ES-I3 (cell line): ENCODE results near the gene APBA1.
"Not testable (repeated sequence)": the region's sequence is repeated elsewhere in the genome, so short reads cannot be mapped to it uniquely, and the experiment has no call there.

Source experiments
- H3K36me3 ChIP-seq: 2 replicates; pipeline ENCODE4 v1.6.1; 2013; ENCODE audit warnings: mild to moderate bottlenecking, low read length, control low read depth, moderate library complexity; ENCODE audit not compliant: insufficient read depth
- H3K4me1 ChIP-seq: 2 replicates; pipeline ENCODE4 v1.6.1; 2013; ENCODE audit warnings: mild to moderate bottlenecking, control low read depth, low read length; ENCODE audit not compliant: insufficient read depth
- H3K9ac ChIP-seq: 2 replicates; pipeline ENCODE4 v1.6.1; 2013; ENCODE audit warnings: low read depth, mild to moderate bottlenecking, low read length, moderate library complexity
- H3K9me3 ChIP-seq: 2 replicates; pipeline ENCODE4 v1.6.1; 2013; ENCODE audit warnings: mild to moderate bottlenecking, low read length, moderate library complexity; ENCODE audit not compliant: control insufficient read depth, insufficient read depth

The APBA1 gene

GRCh38 chr9:69428017-69428785 is 244.0 kb downstream of the APBA1 start:
- no peak overlapping the region for H3K9ac ChIP-seq
- H3K4me1 ChIP-seq, result peaks cover 7% of the 10 kb centered on the region; the same call in 1 of the 2 replicates
- H3K9me3 ChIP-seq, result peaks cover 3% of the 10 kb centered on the region; the same call in 1 of the 2 replicates
- no peaks in the 10 kb centered on the region for H3K36me3 ChIP-seq

- Histone ChIP-seq H3K4me1 (no peaks in the 10 kb centered on the region), H3K36me3 (no peaks in the 10 kb centered on the region), H3K9me3 (peaks cover 3% of the 10 kb centered on the region; the same call in 1 of the 2 replicates), H3K9ac (no peak overlapping the region)
Observed at GRCh38 chr9:69427286-69427685, 244.9 kb downstream of the APBA1 start.

DNA sequence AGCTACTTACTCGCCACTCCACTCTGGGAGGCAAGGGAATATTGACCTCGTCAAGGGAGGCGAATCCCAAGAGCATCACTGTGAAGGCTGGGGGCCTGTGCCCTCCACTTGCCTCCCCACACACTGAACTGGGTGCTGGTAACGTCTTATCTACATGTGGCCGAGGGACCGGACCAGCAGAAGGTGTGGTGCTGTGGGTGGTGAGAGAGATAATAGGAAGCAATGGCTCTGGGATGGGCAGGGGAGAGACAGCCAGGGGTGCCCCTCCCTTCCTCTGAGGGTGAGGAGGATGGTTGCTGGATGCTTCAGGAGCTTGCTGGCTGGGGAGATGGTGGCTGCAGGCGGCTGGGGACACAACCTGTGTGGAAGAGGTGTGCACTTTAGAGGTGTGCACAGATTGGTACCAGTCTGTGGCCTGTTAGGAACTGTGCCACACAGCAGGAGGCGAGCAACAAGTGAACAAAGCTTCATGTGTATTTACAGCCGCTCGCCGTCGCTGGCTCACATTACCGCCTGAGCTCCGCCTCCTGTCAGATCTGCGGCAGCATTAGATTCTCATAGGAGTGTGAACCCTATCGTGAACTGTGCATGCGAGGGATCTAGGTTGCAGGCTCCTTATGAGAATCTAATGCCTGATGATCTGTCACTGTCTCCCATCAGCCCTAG is 246.9 kb downstream of the APBA1 start:
- H3K36me3 ChIP-seq, result no peaks in the 10 kb centered on the region
- no peak overlapping the region for H3K9ac ChIP-seq
- peaks cover 3% of the 10 kb centered on the region; the same call in 1 of the 2 replicates for H3K9me3 ChIP-seq
- no peaks in the 10 kb centered on the region for H3K4me1 ChIP-seq

- Histone ChIP-seq H3K4me1 (no peaks in the 10 kb centered on the region), H3K9me3 (peaks cover 3% of the 10 kb centered on the region; the same call in 1 of the 2 replicates), H3K9ac (no peak overlapping the region), H3K36me3 (no peaks in the 10 kb centered on the region)
Observed at GRCh38 chr9:69421908-69422801, 250.0 kb downstream of the APBA1 start.

DNA sequence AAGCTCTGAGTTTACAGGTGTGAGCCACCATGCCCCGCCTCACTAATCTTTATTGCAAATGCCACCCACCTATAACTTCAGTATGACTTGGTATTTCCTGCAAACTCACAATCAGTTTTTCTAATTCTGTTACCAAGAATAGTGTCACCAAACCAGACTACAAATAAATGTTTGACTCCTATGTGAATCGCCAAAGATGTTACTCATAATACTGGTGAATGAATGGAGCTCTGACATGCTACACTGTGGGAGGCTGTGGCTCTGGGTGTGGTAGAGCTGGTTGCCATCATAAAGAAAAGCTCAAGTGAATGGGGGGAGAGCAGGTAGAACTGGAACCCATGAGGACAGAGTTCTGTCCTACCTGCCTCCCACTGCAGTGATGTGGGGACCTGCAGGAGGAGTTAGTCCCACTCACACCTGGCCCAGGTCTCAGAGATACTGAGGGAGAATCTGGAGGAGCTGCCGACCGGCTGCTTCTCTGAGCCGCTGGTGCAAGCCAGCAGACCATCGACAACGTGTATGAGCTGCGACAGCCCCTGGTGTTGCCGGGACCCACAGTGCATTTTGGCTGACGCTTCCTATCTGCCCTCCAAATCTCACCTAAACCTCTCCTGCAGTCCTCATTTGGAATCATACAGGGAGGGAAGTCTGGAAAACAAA is 251.4 kb downstream of the APBA1 start:
- H3K4me1 ChIP-seq, result no peaks in the 10 kb centered on the region
- H3K9me3 ChIP-seq, result no peaks in the 10 kb centered on the region
- no peaks in the 10 kb centered on the region for H3K36me3 ChIP-seq
- no peak overlapping the region for H3K9ac ChIP-seq

GRCh38 chr9:69412741-69413150 is 259.4 kb downstream of the APBA1 start:
- Histone ChIP-seq H3K4me1 (peaks cover 9% of the 10 kb centered on the region; the same call in 1 of the 2 replicates), H3K9me3 (peaks cover 5% of the 10 kb centered on the region; the same call in 1 of the 2 replicates), H3K9ac (peak overlapping the region; percentile 34; the same call in 1 of the 2 replicates), H3K36me3 (no peaks in the 10 kb centered on the region)

GRCh38 chr9:69411931-69412740 is 260.0 kb downstream of the APBA1 start:
- Histone ChIP-seq H3K36me3 (no peaks in the 10 kb centered on the region), H3K4me1 (peaks cover 9% of the 10 kb centered on the region; the same call in 1 of the 2 replicates), H3K9me3 (peaks cover 5% of the 10 kb centered on the region; the same call in 1 of the 2 replicates), H3K9ac (no peak overlapping the region)

DNA sequence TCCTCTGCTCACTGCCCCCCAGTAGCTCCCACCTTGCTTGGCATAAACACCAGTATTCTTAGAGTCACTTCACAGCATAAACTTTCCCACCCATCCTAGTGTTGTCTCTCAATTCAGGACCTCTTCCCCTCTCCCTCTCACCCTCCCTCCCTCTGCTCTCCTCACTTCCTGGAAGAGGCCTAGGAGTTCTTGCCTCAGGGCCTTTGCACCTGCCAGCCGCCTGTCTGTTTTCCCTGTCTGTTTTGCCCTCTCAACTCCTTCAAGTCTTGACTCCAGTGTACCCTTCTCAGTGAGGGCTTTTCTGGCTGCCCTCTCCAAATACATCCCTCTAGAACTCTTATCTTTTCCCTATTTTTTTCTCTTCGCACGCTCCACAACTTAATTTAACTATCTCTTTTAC is 260.9 kb downstream of the APBA1 start:
- H3K4me1 ChIP-seq, result peaks cover 9% of the 10 kb centered on the region; the same call in 1 of the 2 replicates
- H3K9me3 ChIP-seq, result peaks cover 5% of the 10 kb centered on the region; the same call in 1 of the 2 replicates
- H3K9ac ChIP-seq, result no peak overlapping the region
- H3K36me3 ChIP-seq, result no peaks in the 10 kb centered on the region

- H3K9me3 ChIP-seq, H3K9ac ChIP-seq, H3K36me3 ChIP-seq, H3K4me1 ChIP-seq: not testable (repeated sequence)
Observed at GRCh38 chr9:69409936-69410335, 262.2 kb downstream of the APBA1 start.

DNA sequence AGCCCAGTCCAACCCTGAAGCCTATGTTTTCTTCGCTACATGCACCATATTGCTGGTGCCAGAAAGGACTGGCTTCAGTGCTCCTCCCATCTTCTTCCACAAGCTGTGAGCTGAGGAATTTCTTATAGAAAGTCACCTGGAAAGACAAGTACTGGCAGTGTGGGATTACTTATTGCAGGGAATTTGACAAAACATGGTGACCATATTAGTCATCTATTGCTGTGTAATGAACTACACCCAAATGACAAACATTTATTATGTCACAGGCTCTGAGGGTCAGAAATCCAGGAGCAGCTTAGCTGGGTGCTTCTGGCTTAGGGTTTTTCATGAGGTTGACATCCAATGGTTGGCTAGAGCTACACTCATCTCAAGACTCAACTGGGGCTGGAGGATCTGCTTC is 271.7 kb downstream of the APBA1 start:
- peaks cover 3% of the 10 kb centered on the region; the same call in 1 of the 2 replicates for H3K9me3 ChIP-seq
- no peaks in the 10 kb centered on the region; the same call in 1 of the 2 replicates for H3K4me1 ChIP-seq
- H3K36me3 ChIP-seq, result no peaks in the 10 kb centered on the region
- H3K9ac ChIP-seq, result no peak overlapping the region

- no peaks in the 10 kb centered on the region; the same call in 1 of the 2 replicates for H3K4me1 ChIP-seq
- no peak overlapping the region for H3K9ac ChIP-seq
Observed at GRCh38 chr9:69397384-69398214, 274.6 kb downstream of the APBA1 start.

GRCh38 chr9:69396759-69397158 is 275.4 kb downstream of the APBA1 start:
- no peak overlapping the region for H3K9ac ChIP-seq
- H3K9me3 ChIP-seq, result peaks cover 3% of the 10 kb centered on the region; the same call in 1 of the 2 replicates
- H3K36me3 ChIP-seq, result no peaks in the 10 kb centered on the region; the same call in 1 of the 2 replicates
- no peaks in the 10 kb centered on the region; the same call in 1 of the 2 replicates for H3K4me1 ChIP-seq

More at GRCh38 chr9:69397384-69398214, 274.6 kb downstream of the APBA1 start:
- H3K9me3 ChIP-seq, result peaks cover 3% of the 10 kb centered on the region; the same call in 1 of the 2 replicates
- no peaks in the 10 kb centered on the region; the same call in 1 of the 2 replicates for H3K36me3 ChIP-seq
